HT1080 (cell line): Measurements from ENCODE around the gene CCDC66. TPM values are rescaled to one million over a fixed set of nuclear protein-coding genes. Genes with fewer than 3 reads are reported as not detected.

Experiments used
- DNase-seq: peaks from one replicate; pipeline ENCODE4 v3.0.0-alpha.2; 2015; ENCODE audit warnings: low read depth
- total RNA-seq: library from RNA; depleted of rRNA; stranded (reverse); fragments of >200 nt; shearing (Covaris generic); gene quantifications from 2 replicates; pipeline ENCODE4 v1.2.3, GENCODE V29; 2014; rRNA removed

The CCDC66 gene
- total RNA-seq, 1 experiment from 2014 or later: 8.1 TPM

GRCh38 chr3:56621681-56622080 lies 64.7 kb downstream of the CCDC66 start:
- no peak for DNase-seq

- DNase-seq: no peak
These were observed 65.4 kb downstream of the CCDC66 start for GRCh38 chr3:56622381-56622780.

- no peak for DNase-seq
These were observed 67.8 kb downstream of the CCDC66 start for GRCh38 chr3:56624725-56625124.

GRCh38 chr3:56629047-56629446 lies 72.1 kb downstream of the CCDC66 start:
- DNase-seq: no peak

DNA sequence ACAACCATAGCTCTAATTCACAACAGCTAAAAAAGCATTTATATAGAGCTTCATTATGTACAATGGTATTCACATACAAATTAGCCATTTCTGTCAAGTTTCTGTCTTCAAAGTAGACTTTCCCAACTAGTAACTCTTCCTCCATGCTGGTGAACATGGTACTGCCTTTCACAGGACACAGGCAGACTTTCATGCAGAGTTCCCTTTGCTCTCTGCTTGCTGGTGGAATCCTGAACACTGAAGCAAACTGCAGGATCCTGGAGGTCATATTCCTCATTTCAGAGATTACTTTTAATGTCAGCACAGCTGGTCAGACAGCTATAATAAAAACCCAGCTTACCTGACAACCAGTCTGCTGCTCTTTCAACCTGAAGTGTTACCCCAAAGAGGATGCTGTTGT lies 72.5 kb downstream of the CCDC66 start:
- no peak for DNase-seq

GRCh38 chr3:56630966-56631365 lies 74.0 kb downstream of the CCDC66 start:
- DNase-seq: no peak

DNA sequence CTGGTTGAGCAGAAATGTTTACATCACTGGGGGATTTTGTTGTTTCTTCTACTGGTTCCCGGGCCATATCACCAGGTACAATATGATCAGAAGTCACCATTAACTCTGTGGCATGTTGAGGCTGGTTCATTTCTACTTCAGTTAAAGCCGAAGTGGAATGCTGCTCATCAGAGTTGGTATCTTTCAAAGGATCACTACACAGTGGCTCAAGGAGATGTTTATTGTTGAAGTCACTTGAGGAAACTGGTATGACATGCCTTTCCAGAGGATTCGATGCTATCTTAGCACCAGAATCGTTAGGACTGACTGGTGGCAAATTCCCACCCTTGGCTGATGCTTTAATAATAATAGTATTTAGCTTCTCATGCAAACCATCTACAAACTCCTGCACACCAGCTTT lies 76.2 kb downstream of the CCDC66 start:
- DNase-seq: no peak

DNA sequence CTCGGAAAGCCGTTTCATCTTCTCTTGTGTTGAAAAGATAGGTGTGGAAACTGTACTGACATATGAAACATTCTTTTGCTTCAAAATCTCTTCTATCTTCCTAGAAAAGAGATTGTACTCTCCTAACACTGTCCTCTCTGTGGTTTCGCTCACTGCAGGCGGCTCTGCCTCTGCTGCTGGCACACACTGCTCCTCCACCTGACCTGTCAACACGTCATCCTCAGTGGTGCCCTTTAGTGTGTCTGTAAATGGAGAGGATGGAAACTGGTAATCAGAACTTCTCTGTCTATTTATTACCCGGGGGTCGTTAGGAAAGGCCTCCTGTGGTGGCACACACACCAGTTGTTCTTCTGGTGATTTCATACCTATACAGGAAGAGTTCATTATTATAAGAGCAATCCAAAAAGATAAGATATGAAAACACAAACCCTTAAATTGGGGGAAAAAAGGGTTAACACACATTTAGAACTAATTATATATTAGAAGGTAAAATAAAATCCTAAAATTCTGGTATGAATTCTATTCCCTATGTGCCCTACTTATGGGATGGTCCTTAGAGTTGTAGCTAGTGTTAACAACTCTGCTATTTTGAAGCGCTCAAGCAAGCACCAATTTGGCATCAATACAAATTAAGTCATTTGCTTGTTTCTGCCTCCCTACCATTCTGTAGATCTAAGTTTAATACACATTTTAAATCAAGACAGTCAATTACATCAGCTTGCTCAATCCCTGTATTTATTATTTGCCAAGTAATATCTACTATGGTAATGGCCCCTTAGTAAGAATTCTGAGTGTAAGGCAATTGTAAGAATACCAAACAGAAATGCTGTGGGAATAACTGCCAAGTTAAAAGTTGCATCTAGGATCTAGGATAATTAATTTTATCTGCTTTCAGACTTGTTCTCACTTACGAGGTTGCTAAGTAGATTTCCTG lies 76.9 kb downstream of the CCDC66 start:
- DNase-seq: no peak

DNA sequence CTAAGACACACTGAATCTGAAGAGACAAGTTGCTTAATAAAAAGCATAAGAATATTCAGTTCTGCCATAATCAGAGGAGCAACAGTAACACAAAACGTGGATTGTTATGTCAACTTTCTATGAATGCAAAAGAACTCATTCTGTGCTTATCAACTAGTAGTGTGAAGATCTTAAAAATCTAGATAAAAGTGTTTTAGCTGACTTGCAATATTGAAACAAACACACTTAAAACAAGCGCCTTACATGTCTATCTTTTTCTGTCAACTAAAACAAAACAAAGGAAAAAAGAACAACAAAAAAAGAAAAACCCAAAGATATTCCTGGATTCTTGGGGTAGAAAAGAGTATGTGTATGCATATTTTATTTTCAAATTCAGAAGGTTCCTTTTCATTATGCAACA lies 88.4 kb downstream of the CCDC66 start:
- no peak for DNase-seq

DNA sequence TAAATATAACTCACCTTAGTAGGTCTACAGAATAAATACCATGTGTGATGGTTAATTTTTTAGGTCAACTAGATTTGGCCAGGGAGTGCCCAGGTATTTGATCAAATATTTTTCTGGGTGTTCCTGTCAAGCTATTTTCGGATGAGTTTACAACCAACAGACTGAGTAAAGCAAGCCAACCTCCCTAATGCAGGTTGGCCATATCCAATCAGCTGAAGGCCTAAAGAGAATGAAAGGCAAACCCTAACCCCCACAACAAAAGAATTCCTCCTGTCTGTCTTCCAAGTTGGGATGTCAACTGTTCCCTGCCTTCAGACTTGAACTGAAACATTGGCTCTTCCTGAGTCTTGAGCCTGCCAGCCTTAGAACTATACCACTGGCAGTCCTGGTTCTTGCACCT lies 97.5 kb downstream of the CCDC66 start:
- DNase-seq: no peak

DNA sequence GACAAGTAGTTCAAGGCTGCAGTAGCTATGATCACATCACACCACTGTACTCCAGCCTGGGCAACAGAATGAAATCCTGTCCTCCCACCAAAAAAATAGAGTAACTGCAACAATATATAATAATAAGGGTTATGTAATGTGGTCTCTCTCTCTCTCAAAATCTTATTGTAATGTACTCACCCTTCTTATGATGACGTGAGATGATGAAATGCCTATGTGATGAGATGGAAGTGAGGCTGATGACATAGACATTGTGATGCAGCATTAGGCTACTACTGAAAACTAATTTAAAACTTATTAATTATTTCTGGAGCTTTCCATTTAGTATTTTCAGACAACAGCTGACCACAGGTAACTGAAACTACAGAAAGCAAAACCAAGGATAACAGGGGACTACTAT lies 98.7 kb downstream of the CCDC66 start:
- DNase-seq: no peak

DNA sequence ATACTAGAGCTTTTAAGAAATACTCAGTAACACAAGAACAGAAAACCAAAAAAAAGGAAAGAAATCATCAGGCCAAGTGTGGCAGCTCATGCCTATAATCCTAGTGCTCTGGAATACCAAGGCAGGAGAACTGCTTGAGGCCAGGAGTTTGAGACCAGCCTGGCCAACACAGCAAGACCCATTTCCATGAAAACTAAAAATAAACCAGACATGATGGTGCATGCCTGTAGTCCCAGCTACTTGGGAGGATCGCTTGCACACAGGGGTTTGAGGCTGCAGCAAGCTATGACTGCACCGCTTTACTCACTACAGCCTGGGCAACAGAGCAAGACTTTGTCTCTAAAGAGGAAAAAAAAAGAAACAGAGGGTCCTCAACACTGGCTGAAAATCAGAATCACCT lies 107.8 kb downstream of the CCDC66 start:
- no peak for DNase-seq

DNA sequence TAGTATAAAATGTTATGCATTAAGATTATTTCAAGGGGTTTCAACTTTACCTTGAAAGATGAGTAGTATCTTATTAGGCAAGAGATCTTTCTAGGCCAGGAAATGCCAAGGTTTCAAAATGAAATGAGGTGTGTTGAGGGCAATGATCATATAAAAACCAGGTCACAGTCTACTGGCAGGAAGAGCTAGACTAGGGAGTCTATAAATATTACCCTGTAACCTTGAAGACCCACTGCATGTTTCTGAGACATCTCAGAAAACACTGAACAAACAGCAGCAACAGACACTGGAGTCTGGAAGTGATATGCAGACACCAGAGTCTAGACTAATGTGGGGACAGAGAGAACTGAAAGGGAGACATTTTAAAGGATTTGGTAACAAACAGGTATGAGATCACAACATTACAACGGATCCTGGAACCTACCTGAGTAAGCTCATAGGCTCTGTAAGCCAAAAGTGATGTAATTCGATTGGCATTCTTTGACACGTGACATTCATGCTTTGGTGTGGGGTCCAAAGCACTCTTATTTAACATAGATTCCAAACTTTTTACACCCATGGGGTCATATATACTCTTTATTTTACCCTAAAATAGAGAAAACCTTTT lies 111.1 kb downstream of the CCDC66 start:
- DNase-seq: no peak

Other genes starting within 250 kb of the CCDC66 start
- gene ERC2, start 88.7 kb upstream of the CCDC66 start, total RNA-seq: 0.37 and 0.59 TPM in 2 replicates
- 42.9 and 45.3 TPM in 2 replicates for gene TASOR, start 126.1 kb downstream of the CCDC66 start, total RNA-seq
- 9.0 and 14.6 TPM in 2 replicates for gene ARHGEF3, start 244.8 kb downstream of the CCDC66 start, total RNA-seq